Endodermal cell (in vitro differentiated cells): ENCODE data around the gene WRAP73. TPM values are rescaled to one million over a fixed set of nuclear protein-coding genes. Genes with fewer than 3 reads are reported as not detected.

ENCODE experiments used
- DNase-seq: peaks from one replicate; pipeline ENCODE4 v3.0.0-alpha.2; 2017
- H3K27ac ChIP-seq: 2 replicates; pipeline ENCODE4 v1.5.1; 2013; ENCODE audit warnings: mild to moderate bottlenecking, low read depth, low read length, moderate library complexity
- H3K27me3 ChIP-seq: 2 replicates; pipeline ENCODE4 v1.6.1; 2013; ENCODE audit warnings: mild to moderate bottlenecking, low read length, moderate library complexity; ENCODE audit not compliant: insufficient read depth, control insufficient read depth, poor library complexity, severe bottlenecking
- H3K36me3 ChIP-seq: 2 replicates; pipeline ENCODE4 v1.7.0; 2013; ENCODE audit warnings: mild to moderate bottlenecking, low read length, moderate library complexity; ENCODE audit not compliant: control insufficient read depth, insufficient read depth
- H3K4me1 ChIP-seq: one replicate; pipeline ENCODE4 v1.7.0; 2013; ENCODE audit warnings: low read length; ENCODE audit not compliant: control insufficient read depth, insufficient read depth
- H3K4me3 ChIP-seq: 2 replicates; pipeline ENCODE4 v1.5.1; 2013; ENCODE audit warnings: mild to moderate bottlenecking, low read length, moderate library complexity
- H3K9ac ChIP-seq: 2 replicates; pipeline ENCODE4 v1.6.1; 2013; ENCODE audit warnings: mild to moderate bottlenecking, low read length, moderate library complexity; ENCODE audit not compliant: poor library complexity, severe bottlenecking; ENCODE audit errors: extremely low read depth
- H3K9me3 ChIP-seq: 2 replicates; pipeline ENCODE4 v1.6.1; 2013; ENCODE audit warnings: mild to moderate bottlenecking, low read length, moderate library complexity; ENCODE audit not compliant: control insufficient read depth
- H3K27ac Mint-ChIP-seq: 2 replicates; pipeline ENCODE4 v1.8.0; 2020; ENCODE audit warnings: mixed read lengths
- H3K27me3 Mint-ChIP-seq: 2 replicates; pipeline ENCODE4 v1.8.0; 2021; ENCODE audit warnings: mild to moderate bottlenecking, mixed read lengths; ENCODE audit not compliant: insufficient read depth
- H3K36me3 Mint-ChIP-seq: 2 replicates; pipeline ENCODE4 v1.8.0; 2020; ENCODE audit warnings: low read depth, mixed read lengths
- H3K4me1 Mint-ChIP-seq: 2 replicates; pipeline ENCODE4 v1.8.0; 2020; ENCODE audit warnings: mixed read lengths
- H3K4me3 Mint-ChIP-seq: 2 replicates; pipeline ENCODE4 v1.8.0; 2020; ENCODE audit warnings: mild to moderate bottlenecking, moderate library complexity, mixed read lengths
- H3K9me3 Mint-ChIP-seq: 2 replicates; pipeline ENCODE4 v1.8.0; 2020; ENCODE audit warnings: mild to moderate bottlenecking, mixed read lengths
- WGBS, 2 experiments: methylation state at CpG; one replicate each; pipeline versions ENCODE4 v1.1.5 to v1.1.7; 2013; ENCODE audit warnings: missing lambda C conversion rate in 2 of 2, mixed read lengths in 1 of 2; ENCODE audit not compliant: insufficient coverage in 1 of 2, insufficient read length in 1 of 2; 5-methylcytosine and 5-hydroxymethylcytosine counted together
- total RNA-seq, 2 donors: library from RNA; stranded (reverse); fragmentation: NEBNext Ultra II Directional in 1 of 2; extraction: Animal tissue kit (Norgen Biotek cat#: 25700) in 1 of 2; gene quantifications; 2 replicates in 1 of 2; 3 replicates in 1 of 2; pipeline ENCODE4 v1.2.1, GENCODE V29; 2021
- TF ChIP-seq, protein P1 (sequence below): fragments of 200-600 bp; sonication (generic); conservative IDR thresholded peaks from 2 replicates; pipeline ENCODE4 v1.5.0; 2021; ENCODE audit warnings: antibody characterized with exemption, mild to moderate bottlenecking

WRAP73 gene
- total RNA-seq, 2 donors from 2014 or later = 29.8 to 32.5 TPM

DNA sequence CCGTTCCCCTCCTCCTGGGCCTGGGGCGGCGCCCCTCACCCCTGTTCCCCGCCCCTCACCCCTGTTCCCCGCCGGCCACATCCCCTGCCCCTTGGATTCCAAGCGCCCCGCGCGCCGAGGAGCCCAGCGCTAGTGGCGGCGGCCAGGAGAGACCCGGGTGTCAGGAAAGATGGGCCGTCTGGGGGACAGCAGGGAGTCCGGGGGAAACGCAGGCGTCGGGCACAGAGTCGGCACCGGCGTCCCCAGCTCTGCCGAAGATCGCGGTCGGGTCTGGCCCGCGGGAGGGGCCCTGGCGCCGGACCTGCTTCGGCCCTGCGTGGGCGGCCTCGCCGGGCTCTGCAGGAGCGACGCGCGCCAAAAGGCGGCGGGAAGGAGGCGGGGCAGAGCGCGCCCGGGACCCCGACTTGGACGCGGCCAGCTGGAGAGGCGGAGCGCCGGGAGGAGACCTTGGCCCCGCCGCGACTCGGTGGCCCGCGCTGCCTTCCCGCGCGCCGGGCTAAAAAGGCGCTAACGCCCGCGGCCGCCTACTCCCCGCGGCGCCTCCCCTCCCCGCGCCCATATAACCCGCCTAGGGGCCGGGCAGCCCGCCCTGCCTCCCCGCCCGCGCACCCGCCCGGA, 2.1 kb upstream of the WRAP73 start, which contains the start of gene TP73:
Gene TP73 (plus strand): TSS at position 587 of the 618 bp plus-strand sequence. CDS start 29,850 bp downstream, outside the sequence.
- no peaks in the 10 kb centered on the region for H3K9me3 Mint-ChIP-seq
- peaks cover 70% of the 10 kb centered on the region for H3K27me3 ChIP-seq
- peaks cover 5% of the 10 kb centered on the region for H3K36me3 Mint-ChIP-seq

DNA sequence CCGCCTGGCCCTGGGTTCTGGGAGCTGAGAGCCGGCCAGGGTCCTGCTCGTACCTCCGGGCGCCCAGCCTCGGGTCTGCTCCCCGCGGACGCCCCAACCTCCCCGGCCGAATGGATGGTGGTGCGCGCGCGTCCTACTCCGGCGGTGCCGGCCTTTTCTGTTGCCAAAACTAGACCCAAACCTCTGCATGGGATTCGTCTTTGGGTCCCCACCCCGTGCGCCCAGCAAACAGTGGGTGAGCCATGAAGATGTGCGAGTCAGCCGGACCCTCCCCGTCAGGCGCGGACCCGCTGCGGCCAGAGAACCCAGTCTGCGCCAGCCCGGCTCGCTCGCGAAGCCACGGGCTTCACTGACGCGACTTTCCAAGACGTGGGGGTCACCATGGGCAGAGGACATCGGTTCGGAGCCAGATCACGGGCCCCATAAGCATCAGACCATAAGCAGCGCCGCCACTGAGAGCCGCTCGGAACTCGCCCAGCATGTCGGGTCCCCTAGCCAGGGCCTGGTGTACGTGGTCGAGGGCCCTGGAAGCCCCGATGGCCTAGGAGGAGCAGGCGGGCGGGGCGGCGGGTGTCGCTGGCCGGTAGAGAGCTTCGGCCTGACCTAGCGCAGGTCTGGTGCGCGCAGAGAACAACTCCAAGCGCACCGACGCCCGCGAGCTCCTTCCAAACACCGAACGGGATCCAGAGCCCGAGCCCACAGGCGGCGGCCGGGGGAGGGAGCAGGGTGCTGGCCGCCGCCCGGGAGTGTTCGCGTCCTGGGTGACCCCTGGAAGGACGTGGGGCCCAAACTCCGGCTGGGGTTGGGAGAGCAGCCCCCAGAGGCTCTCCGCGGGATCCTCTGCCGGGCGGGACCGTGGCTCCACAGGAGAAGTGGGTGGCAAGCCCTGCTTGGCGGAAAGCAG, 1.4 kb upstream of the WRAP73 start:
- DNase-seq = peak; percentile 85
- peaks cover 8% of the 10 kb centered on the region for H3K4me1 Mint-ChIP-seq
- H3K9me3 Mint-ChIP-seq = no peaks in the 10 kb centered on the region
- no peaks in the 10 kb centered on the region for H3K9me3 ChIP-seq
- H3K27ac Mint-ChIP-seq = no peak overlapping the region
- H3K27ac ChIP-seq = no peak overlapping the region
- peaks cover 12% of the 10 kb centered on the region for H3K36me3 ChIP-seq
- H3K9ac ChIP-seq = no peak overlapping the region
- H3K36me3 Mint-ChIP-seq = peaks cover 8% of the 10 kb centered on the region
- peaks cover 63% of the 10 kb centered on the region for H3K27me3 ChIP-seq
- peaks cover 58% of the 10 kb centered on the region for H3K27me3 Mint-ChIP-seq
- peak overlapping the region; percentile 55 for H3K4me3 Mint-ChIP-seq
- no peak overlapping the region for H3K4me3 ChIP-seq
- TF ChIP-seq, protein P1, sequence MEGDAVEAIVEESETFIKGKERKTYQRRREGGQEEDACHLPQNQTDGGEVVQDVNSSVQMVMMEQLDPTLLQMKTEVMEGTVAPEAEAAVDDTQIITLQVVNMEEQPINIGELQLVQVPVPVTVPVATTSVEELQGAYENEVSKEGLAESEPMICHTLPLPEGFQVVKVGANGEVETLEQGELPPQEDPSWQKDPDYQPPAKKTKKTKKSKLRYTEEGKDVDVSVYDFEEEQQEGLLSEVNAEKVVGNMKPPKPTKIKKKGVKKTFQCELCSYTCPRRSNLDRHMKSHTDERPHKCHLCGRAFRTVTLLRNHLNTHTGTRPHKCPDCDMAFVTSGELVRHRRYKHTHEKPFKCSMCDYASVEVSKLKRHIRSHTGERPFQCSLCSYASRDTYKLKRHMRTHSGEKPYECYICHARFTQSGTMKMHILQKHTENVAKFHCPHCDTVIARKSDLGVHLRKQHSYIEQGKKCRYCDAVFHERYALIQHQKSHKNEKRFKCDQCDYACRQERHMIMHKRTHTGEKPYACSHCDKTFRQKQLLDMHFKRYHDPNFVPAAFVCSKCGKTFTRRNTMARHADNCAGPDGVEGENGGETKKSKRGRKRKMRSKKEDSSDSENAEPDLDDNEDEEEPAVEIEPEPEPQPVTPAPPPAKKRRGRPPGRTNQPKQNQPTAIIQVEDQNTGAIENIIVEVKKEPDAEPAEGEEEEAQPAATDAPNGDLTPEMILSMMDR = no peak
- H3K4me1 ChIP-seq = peaks cover 2% of the 10 kb centered on the region
- WGBS, 2 experiments = 2 to 4% methylated on average over 40 to 83 of the region's 83 CpGs

More for the DNA sequence above, 2.1 kb upstream of the WRAP73 start, which contains the start of gene TP73:
- WGBS, 2 experiments = 0 to 1% methylated on average over 19 to 80 of the region's 80 CpGs
- Histone ChIP-seq H3K4me1 (peaks cover 2% of the 10 kb centered on the region), H3K9me3 (no peaks in the 10 kb centered on the region), H3K4me3 (no peak within 1 kb of the TSS), H3K9ac (no peak within 1 kb of the TSS), H3K36me3 (peaks cover 5% of the 10 kb centered on the region), H3K27ac (no peak within 1 kb of the TSS)
- H3K4me1 Mint-ChIP-seq = peaks cover 8% of the 10 kb centered on the region
- peak; percentile 74 for DNase-seq
- TF ChIP-seq, protein P1 = no peak
- H3K4me3 Mint-ChIP-seq = peak within 1 kb of the TSS; percentile 55
- no peak within 1 kb of the TSS for H3K27ac Mint-ChIP-seq
- peaks cover 66% of the 10 kb centered on the region for H3K27me3 Mint-ChIP-seq

DNA sequence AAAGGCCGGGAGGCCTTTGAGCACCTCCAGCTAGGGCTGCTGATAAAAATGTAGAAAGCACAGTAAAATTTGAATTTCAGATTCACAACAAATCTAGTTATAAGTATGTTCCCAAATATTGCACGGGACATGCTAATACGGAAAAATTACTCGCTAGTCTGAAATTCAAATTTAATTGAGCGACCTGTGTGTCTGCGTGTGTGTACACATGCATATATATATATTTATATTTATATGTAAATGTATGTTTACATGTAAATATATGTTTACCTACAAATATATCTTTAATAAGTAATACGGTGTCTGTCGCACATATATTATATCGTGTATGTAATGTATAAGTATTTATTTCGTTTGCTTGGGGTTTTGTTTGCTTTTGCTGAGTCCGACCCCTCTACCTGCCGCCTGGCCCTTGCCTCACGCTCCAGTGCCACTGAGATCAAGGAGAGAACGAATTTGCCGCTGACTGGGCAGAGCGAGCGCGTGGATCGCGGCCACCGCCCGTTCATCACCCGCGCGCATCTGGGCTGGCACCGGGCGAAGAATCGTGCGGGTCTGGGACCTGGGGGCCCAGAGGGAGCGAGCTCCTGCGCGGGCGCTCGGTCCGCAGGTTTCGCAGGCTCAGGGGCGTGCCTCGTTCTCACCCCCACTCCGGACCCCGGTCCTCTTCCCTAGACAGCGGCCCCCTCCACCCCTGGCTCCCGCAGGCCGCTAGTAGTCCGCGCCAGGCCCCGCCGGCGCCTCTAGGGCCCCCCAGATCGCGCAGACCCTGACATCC, 534 bp upstream of the WRAP73 start:
- Mint-ChIP-seq H3K27ac (no peak overlapping the region), H3K9me3 (no peaks in the 10 kb centered on the region), H3K36me3 (peaks cover 14% of the 10 kb centered on the region), H3K27me3 (peaks cover 50% of the 10 kb centered on the region), H3K4me3 (peak overlapping the region; percentile 66), H3K4me1 (peaks cover 8% of the 10 kb centered on the region)
- Histone ChIP-seq H3K9me3 (no peaks in the 10 kb centered on the region), H3K27ac (no peak overlapping the region), H3K4me3 (peak overlapping the region; percentile 84), H3K9ac (no peak overlapping the region), H3K36me3 (peaks cover 21% of the 10 kb centered on the region), H3K27me3 (peaks cover 55% of the 10 kb centered on the region), H3K4me1 (peaks cover 2% of the 10 kb centered on the region)
- DNase-seq = no peak
- TF ChIP-seq, protein P1 = no peak
- WGBS, 2 experiments = 14 to 17% methylated on average over 5 to 48 of the region's 50 CpGs
